Measurements from ENCODE around the gene ZNF362.
"Not testable (repeated sequence)": the region's sequence is repeated elsewhere in the genome, so short reads cannot be mapped to it uniquely, and the experiment has no call there.

DNA sequence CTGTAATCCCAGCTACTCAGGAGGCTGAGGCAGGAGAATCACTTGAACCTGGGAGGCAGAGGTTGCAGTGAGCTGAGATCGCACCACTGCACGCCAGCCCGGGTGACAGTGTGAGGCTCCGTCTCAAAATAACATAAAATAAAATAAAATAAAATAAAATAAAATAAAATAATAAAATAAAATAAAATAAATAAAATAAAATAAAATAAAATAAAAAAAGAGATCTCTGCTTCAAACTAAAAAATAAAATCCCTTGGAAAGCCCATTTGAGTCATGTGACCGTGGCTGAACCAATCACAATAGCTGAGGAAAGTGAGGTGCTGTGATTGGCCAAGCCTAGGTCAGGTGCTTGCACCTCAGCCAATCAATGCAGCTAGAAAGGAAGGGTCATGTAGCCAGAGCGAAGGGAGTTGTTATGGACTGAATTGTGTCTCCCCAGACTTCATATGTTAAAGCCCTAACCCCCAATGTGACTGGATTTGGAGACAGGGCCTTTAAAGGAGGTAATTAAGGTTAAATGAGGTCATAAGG lies 18.0 kb upstream of the ZNF362 start:
- TF ChIP-seq, protein P1, sequence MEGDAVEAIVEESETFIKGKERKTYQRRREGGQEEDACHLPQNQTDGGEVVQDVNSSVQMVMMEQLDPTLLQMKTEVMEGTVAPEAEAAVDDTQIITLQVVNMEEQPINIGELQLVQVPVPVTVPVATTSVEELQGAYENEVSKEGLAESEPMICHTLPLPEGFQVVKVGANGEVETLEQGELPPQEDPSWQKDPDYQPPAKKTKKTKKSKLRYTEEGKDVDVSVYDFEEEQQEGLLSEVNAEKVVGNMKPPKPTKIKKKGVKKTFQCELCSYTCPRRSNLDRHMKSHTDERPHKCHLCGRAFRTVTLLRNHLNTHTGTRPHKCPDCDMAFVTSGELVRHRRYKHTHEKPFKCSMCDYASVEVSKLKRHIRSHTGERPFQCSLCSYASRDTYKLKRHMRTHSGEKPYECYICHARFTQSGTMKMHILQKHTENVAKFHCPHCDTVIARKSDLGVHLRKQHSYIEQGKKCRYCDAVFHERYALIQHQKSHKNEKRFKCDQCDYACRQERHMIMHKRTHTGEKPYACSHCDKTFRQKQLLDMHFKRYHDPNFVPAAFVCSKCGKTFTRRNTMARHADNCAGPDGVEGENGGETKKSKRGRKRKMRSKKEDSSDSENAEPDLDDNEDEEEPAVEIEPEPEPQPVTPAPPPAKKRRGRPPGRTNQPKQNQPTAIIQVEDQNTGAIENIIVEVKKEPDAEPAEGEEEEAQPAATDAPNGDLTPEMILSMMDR (IDR thresholded peaks at IDR 0.05) = not testable (repeated sequence)
- TF ChIP-seq POLR2A (IDR thresholded peaks at IDR 0.05); POLR2AphosphoS5 (IDR thresholded peaks at IDR 0.05; ENCODE audit: insufficient read depth in 1 of 2, low read depth in 1 of 2): not testable (repeated sequence)
